GM18873 (cell line): ENCODE measurements around the gene FAM110C.

Experiments used
- ATAC-seq: cut with Tn5 transposase; IDR thresholded peaks from one replicate; pipeline ENCODE4 v1.9.1; 2021; ENCODE audit warnings: mild to moderate bottlenecking, moderate library complexity, moderate number of reproducible peaks; ENCODE audit not compliant: unreplicated experiment, low FRiP score

Gene FAM110C

GRCh38 chr2:11248-11941 is 34.9 kb downstream of the FAM110C start:
- ATAC-seq = no peak

DNA sequence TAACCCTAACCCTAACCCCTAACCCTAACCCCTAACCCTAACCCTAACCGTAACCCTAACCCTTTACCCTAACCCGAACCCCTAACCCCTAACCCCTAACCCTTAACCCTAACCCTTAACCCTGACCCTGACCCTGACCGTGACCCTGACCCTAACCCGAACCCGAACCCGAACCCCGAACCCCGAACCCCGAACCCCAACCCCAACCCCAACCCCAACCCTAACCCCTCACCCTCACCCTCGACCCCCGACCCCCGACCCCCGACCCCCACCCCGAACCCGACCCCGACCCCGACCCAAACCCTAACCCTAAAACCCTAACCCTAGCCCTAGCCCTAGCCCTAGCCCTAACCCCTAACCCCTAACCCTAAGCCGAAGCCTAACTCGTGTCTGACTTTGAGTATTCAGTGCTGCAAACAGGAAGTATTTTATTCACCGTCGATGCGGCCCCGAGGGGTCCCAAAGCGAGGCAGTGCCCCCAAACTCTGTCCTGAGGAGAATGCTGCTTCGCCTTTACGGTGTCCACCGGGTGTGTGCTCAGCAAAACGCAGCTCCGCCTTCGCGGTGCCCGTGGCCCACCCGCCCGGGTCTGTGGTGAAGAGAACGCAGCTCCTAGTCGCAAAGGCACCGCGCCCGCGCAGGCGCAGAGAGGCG is 36.0 kb downstream of the FAM110C start:
- no peak for ATAC-seq
